Testis (tissue), 2 donors: ENCODE measurements around the gene LAMA1.

Experiments used
- POLR2A ChIP-seq: fragments of 450-650 bp; IDR thresholded peaks from one replicate; pipeline ENCODE4 v1.6.1; 2017; ENCODE audit warnings: antibody characterized with exemption, mild to moderate bottlenecking, moderate library complexity
- TF ChIP-seq, protein P1 (sequence below), 3 experiments: fragments of 450-650 bp in 2 of 3; fragments of 200-600 bp in 1 of 3; sonication (generic) in 1 of 3; IDR thresholded peaks; one replicate each; pipeline ENCODE4 v1.5.1; 2016 to 2019; ENCODE audit warnings: antibody characterized with exemption in 3 of 3, mild to moderate bottlenecking in 2 of 3, moderate library complexity in 1 of 3

DNA sequence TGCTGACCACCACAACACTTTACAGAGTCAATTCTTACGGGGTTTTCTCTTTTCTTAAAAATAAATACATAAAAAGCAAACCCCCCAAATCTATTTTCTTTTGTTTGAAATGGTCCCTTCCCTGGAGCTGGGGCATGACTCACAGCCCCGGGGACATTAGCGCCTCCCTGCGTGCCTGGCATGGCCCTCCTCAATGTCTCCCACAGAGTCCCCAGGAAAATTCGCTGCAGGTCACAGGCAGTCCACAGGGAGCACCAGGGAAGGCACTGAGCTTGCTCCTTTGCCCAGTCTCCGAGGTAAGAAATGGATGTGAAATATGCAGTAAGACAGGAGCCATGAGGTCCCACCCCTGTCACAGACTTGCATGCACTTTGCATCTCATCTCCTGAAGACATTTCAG is 142.5 kb downstream of the LAMA1 start:
- TF ChIP-seq, protein P1, sequence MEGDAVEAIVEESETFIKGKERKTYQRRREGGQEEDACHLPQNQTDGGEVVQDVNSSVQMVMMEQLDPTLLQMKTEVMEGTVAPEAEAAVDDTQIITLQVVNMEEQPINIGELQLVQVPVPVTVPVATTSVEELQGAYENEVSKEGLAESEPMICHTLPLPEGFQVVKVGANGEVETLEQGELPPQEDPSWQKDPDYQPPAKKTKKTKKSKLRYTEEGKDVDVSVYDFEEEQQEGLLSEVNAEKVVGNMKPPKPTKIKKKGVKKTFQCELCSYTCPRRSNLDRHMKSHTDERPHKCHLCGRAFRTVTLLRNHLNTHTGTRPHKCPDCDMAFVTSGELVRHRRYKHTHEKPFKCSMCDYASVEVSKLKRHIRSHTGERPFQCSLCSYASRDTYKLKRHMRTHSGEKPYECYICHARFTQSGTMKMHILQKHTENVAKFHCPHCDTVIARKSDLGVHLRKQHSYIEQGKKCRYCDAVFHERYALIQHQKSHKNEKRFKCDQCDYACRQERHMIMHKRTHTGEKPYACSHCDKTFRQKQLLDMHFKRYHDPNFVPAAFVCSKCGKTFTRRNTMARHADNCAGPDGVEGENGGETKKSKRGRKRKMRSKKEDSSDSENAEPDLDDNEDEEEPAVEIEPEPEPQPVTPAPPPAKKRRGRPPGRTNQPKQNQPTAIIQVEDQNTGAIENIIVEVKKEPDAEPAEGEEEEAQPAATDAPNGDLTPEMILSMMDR (IDR thresholded peaks at IDR 0.05), result no peak
- no peak for TF ChIP-seq POLR2A
